Spinal cord (tissue), 10 donors: ENCODE results near the gene NPC1. TPM values are rescaled to one million over a fixed set of nuclear protein-coding genes. Genes with fewer than 3 reads are reported as not detected.

Experiments used
- DNase-seq, 6 donors: peaks; one replicate each; pipeline versions ENCODE4 v3.0.0 to v3.0.0-alpha.2; 2013 to 2015; ENCODE audit warnings: low spot score in 6 of 6, low read depth in 4 of 6
- H3K27ac ChIP-seq: one replicate; pipeline ENCODE4 v1.5.1; 2013; ENCODE audit warnings: low read depth, low read length, control low read depth
- H3K27me3 ChIP-seq: one replicate; pipeline ENCODE4 v1.6.1; 2013; ENCODE audit warnings: low read length; ENCODE audit not compliant: control insufficient read depth, insufficient read depth
- H3K36me3 ChIP-seq: one replicate; pipeline ENCODE4 v1.6.1; 2013; ENCODE audit warnings: low read length; ENCODE audit not compliant: control insufficient read depth, insufficient read depth
- H3K4me1 ChIP-seq: one replicate; pipeline ENCODE4 v1.6.1; 2013; ENCODE audit warnings: low read length; ENCODE audit not compliant: control insufficient read depth, insufficient read depth
- H3K4me3 ChIP-seq: one replicate; pipeline ENCODE4 v1.5.1; 2013; ENCODE audit warnings: low read depth, low read length, control low read depth
- H3K9me3 ChIP-seq: one replicate; pipeline ENCODE4 v1.6.1; 2013; ENCODE audit warnings: low read length; ENCODE audit not compliant: control insufficient read depth, insufficient read depth
- WGBS: methylation state at CpG from one replicate; pipeline ENCODE4 v1.1.5; 2013; ENCODE audit warnings: missing lambda C conversion rate; ENCODE audit not compliant: insufficient coverage; 5-methylcytosine and 5-hydroxymethylcytosine counted together
- polyA plus RNA-seq, 2 donors: library from polyadenylated mRNA; unstranded; fragments of 120-200 nt; gene quantifications; one replicate each; pipeline ENCODE4 v1.2.1, GENCODE V29; 2013; ENCODE audit not compliant: insufficient read length in 2 of 2
- total RNA-seq, 2 donors: library from RNA; depleted of rRNA in 1 of 2; stranded (reverse); fragments of 120-200 nt in 1 of 2; fragments of >200 nt in 1 of 2; gene quantifications; one replicate each; pipeline versions ENCODE4 v1.2.3 to v1.2.4, GENCODE V29; 2013 to 2014
- donor health status: healthy.

NPC1 gene
- total and polyA plus RNA-seq, 4 donors = 29.0 to 63.4 (median 38.8) TPM

DNA sequence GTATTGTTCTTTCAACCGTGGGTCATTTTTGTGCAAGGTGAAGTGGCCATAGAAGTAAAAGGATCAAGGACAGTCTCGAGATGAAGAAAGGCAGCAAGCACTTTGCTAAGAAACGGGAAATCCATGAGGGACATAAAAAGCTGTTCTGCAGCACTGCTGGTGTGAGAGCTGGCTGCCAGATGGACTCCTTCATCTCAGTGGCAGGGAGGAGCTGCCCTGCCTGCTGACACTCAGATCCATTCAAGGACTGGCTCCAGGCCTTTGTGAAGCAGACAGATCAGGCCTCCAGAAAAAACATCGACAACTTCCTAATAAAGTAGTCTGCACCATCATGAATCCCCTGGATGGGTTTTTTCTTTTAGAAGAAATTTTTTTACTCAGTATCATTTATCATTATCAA, 53.5 kb downstream of the NPC1 start:
- Histone ChIP-seq H3K27me3 (no peaks in the 10 kb centered on the region), H3K4me1 (no peaks in the 10 kb centered on the region), H3K36me3 (peaks cover 67% of the 10 kb centered on the region), H3K9me3 (no peaks in the 10 kb centered on the region), H3K4me3 (no peak overlapping the region), H3K27ac (no peak overlapping the region)
- 47% methylated on average over 3 of the region's 4 CpGs for WGBS
- peak in 2 of 6 donors; percentile 17 to 37 for DNase-seq

DNA sequence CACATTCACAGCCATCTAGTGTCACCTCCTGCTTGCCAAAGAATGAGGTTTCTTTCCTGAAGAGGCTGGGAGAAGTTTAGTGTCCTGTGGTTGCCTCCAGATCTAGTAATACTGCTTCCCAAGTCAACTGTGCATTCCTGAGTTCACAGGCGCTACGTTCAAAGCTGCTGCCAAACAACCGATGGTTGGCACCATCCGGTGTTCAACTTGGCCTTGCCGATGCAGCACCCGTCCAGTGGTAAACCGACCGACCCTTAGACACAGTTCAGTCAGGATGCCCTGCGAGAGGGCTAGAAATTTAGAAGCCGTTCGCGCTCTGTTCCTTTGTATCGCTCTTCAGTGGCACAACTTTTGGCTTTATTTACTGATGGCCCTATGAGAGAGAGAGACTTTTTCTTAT, 54.4 kb downstream of the NPC1 start:
- Histone ChIP-seq H3K27me3 (no peaks in the 10 kb centered on the region), H3K4me3 (no peak overlapping the region), H3K27ac (no peak overlapping the region), H3K9me3 (no peaks in the 10 kb centered on the region), H3K36me3 (peaks cover 64% of the 10 kb centered on the region), H3K4me1 (no peaks in the 10 kb centered on the region)
- no peak for DNase-seq
- 96% methylated on average over 13 of the region's 13 CpGs for WGBS

- peaks cover 54% of the 10 kb centered on the region for H3K36me3 ChIP-seq
Observed at GRCh38 chr18:23530195-23530594, 56.1 kb downstream of the NPC1 start.

DNA sequence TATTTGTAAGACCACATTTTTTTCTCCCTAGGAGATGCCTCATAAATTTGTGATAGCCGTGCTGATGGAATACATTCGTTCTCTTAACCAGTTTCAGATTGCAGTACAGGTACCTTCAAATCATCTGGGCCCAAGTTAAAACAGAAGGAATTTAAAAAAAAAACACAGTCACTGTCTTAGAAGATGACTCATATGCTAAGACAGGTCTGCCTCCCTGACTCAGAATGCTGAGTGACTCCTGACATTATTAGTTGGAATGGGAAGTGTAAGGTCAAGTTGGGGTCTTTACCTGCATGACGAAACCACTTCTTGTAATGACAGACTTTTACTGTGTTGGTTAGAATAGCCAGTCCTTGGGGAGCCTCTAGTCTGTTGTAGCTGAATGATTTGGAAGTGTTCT, 56.7 kb downstream of the NPC1 start:
- H3K27ac ChIP-seq = no peak overlapping the region
- H3K4me3 ChIP-seq = no peak overlapping the region
- no peaks in the 10 kb centered on the region for H3K27me3 ChIP-seq
- H3K36me3 ChIP-seq = peaks cover 56% of the 10 kb centered on the region
- no peaks in the 10 kb centered on the region for H3K9me3 ChIP-seq
- H3K4me1 ChIP-seq = no peaks in the 10 kb centered on the region
- WGBS = 71% methylated on average over 1 of the region's 3 CpGs
- DNase-seq = no peak

More at GRCh38 chr18:23530195-23530594, 56.1 kb downstream of the NPC1 start:
- DNase-seq = no peak
- H3K27ac ChIP-seq = no peak overlapping the region
- 96% methylated on average over 4 of the region's 7 CpGs for WGBS
- H3K4me1 ChIP-seq = no peaks in the 10 kb centered on the region
- no peaks in the 10 kb centered on the region for H3K9me3 ChIP-seq
- H3K27me3 ChIP-seq = no peaks in the 10 kb centered on the region
- no peak overlapping the region for H3K4me3 ChIP-seq

GRCh38 chr18:23528580-23529472, 57.5 kb downstream of the NPC1 start:
- no peak overlapping the region for H3K27ac ChIP-seq

DNA sequence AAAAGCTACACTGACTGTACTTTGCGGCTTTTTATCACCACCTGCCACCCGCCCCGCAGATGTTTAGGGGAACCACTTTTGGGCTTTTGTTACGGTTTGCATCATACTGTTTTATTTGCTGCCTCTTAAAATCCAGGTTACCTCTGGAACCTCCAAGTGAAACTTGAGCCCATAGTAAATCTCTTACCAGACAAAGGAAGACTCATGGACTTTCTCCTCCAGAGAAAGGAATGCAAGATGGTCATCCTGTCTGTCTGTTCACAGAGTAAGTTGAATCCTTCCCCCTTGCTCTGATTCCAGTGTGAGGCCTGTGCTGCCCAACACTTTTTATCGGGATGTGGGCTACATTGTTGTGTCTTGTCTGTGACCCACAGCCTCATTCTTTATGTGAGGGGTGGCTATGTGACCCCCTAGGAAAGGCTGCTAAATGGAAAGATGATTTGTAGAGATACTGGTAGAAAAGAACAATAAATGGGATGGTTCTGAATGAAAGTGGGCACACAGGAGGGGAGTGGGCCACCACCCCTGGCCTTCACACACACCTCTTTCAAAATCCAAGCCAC, 59.7 kb downstream of the NPC1 start:
- WGBS = 83% methylated on average over 4 of the region's 5 CpGs
- H3K9me3 ChIP-seq = no peaks in the 10 kb centered on the region
- H3K4me3 ChIP-seq = no peak overlapping the region
- no peak for DNase-seq
- H3K27me3 ChIP-seq = no peaks in the 10 kb centered on the region
- no peaks in the 10 kb centered on the region for H3K4me1 ChIP-seq
- H3K36me3 ChIP-seq = peaks cover 60% of the 10 kb centered on the region
- H3K27ac ChIP-seq = no peak overlapping the region

More at GRCh38 chr18:23528580-23529472, 57.5 kb downstream of the NPC1 start:
- Histone ChIP-seq H3K4me3 (no peak overlapping the region), H3K4me1 (no peaks in the 10 kb centered on the region), H3K9me3 (no peaks in the 10 kb centered on the region), H3K27me3 (no peaks in the 10 kb centered on the region), H3K36me3 (peaks cover 54% of the 10 kb centered on the region)
- WGBS = 95% methylated on average over 19 of the region's 20 CpGs
- DNase-seq = no peak

DNA sequence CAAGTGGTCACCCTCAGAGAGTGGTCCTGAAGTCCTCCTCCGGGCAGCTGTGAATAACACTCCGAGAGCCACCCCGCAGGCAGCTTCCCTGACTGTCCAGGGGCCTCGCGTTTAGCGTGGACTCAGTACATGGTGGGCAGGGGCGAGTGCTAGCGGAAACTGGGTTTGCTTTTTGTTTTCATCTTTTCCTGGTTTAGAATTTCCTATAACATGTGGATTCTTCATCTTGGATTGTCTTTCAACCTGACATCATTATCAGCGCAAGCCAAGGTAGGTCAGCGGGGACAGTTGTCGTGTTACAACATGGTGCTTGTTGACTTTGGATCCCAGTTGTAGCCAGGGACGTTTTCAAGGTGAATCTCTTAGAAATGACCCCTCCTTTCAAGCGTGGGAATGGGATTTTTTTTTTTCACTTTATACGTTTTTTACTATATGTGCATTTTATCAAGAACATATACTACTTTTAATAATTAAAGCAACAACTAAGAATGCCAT, 62.0 kb downstream of the NPC1 start:
- Histone ChIP-seq H3K9me3 (no peaks in the 10 kb centered on the region), H3K27me3 (no peaks in the 10 kb centered on the region), H3K27ac (no peak overlapping the region), H3K36me3 (peaks cover 63% of the 10 kb centered on the region), H3K4me1 (no peaks in the 10 kb centered on the region), H3K4me3 (no peak overlapping the region)
- no peak for DNase-seq
- WGBS = 89% methylated on average over 8 of the region's 14 CpGs

GRCh38 chr18:23523429-23524212, 62.7 kb downstream of the NPC1 start:
- 94% methylated on average over 3 of the region's 12 CpGs for WGBS
- H3K4me1 ChIP-seq = no peaks in the 10 kb centered on the region
- no peaks in the 10 kb centered on the region for H3K9me3 ChIP-seq
- H3K27me3 ChIP-seq = no peaks in the 10 kb centered on the region
- DNase-seq = no peak
- H3K36me3 ChIP-seq = peaks cover 63% of the 10 kb centered on the region
- H3K4me3 ChIP-seq = no peak overlapping the region
- no peak overlapping the region for H3K27ac ChIP-seq

- Histone ChIP-seq H3K27me3 (no peaks in the 10 kb centered on the region), H3K4me3 (no peak overlapping the region), H3K36me3 (peaks cover 65% of the 10 kb centered on the region), H3K4me1 (no peaks in the 10 kb centered on the region), H3K9me3 (no peaks in the 10 kb centered on the region), H3K27ac (no peak overlapping the region)
- peak in 1 of 6 donors; percentile 22 for DNase-seq
- 71% methylated on average over 6 of the region's 7 CpGs for WGBS
Observed at GRCh38 chr18:23521907-23522306, 64.4 kb downstream of the NPC1 start.
